ENCODE results near the gene ARPP21.

DNA sequence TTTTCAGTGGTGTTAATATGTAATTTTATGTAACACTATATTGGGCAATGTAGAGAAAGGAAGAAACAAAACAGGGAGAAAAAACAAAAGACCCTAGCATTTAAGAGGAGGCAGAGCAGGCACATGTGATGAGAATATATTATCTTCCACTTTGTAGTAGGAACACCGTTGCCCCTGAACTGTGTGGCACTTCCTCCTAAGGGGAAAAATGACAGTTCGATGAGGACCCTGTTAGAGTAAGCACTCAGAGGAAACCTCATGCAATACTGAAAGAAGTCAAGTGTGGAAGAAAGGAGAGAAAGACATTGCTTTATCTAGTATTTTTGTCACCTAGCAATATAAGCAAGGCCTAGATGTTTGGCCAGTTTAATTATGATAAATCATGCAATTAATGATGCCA, 32.2 kb downstream of the ARPP21 start:
- TF ChIP-seq, protein P1, sequence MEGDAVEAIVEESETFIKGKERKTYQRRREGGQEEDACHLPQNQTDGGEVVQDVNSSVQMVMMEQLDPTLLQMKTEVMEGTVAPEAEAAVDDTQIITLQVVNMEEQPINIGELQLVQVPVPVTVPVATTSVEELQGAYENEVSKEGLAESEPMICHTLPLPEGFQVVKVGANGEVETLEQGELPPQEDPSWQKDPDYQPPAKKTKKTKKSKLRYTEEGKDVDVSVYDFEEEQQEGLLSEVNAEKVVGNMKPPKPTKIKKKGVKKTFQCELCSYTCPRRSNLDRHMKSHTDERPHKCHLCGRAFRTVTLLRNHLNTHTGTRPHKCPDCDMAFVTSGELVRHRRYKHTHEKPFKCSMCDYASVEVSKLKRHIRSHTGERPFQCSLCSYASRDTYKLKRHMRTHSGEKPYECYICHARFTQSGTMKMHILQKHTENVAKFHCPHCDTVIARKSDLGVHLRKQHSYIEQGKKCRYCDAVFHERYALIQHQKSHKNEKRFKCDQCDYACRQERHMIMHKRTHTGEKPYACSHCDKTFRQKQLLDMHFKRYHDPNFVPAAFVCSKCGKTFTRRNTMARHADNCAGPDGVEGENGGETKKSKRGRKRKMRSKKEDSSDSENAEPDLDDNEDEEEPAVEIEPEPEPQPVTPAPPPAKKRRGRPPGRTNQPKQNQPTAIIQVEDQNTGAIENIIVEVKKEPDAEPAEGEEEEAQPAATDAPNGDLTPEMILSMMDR (IDR thresholded peaks at IDR 0.05): no peak
- no peak for TF ChIP-seq POLR2AphosphoS5 (IDR thresholded peaks at IDR 0.05; ENCODE audit: low read depth, low read length)
- TF ChIP-seq FOXM1 (IDR thresholded peaks at IDR 0.05; ENCODE audit: low read depth): no peak
- no peak for TF ChIP-seq CHD2 (IDR thresholded peaks at IDR 0.05; ENCODE audit: low read length, partially characterized antibody)
- TF ChIP-seq, protein P2, sequence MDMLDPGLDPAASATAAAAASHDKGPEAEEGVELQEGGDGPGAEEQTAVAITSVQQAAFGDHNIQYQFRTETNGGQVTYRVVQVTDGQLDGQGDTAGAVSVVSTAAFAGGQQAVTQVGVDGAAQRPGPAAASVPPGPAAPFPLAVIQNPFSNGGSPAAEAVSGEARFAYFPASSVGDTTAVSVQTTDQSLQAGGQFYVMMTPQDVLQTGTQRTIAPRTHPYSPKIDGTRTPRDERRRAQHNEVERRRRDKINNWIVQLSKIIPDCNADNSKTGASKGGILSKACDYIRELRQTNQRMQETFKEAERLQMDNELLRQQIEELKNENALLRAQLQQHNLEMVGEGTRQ (IDR thresholded peaks at IDR 0.05; ENCODE audit: borderline replicate concordance, low read depth, low read length): no peak
- no peak for TF ChIP-seq RAD21 (IDR thresholded peaks at IDR 0.05; ENCODE audit: low read length)
- TF ChIP-seq EZH2phosphoT487 (IDR thresholded peaks at IDR 0.05; ENCODE audit: borderline replicate concordance, low read depth): no peak
- no peak for TF ChIP-seq YY1 (IDR thresholded peaks at IDR 0.05; ENCODE audit: low read depth)
- TF ChIP-seq, protein P3, sequence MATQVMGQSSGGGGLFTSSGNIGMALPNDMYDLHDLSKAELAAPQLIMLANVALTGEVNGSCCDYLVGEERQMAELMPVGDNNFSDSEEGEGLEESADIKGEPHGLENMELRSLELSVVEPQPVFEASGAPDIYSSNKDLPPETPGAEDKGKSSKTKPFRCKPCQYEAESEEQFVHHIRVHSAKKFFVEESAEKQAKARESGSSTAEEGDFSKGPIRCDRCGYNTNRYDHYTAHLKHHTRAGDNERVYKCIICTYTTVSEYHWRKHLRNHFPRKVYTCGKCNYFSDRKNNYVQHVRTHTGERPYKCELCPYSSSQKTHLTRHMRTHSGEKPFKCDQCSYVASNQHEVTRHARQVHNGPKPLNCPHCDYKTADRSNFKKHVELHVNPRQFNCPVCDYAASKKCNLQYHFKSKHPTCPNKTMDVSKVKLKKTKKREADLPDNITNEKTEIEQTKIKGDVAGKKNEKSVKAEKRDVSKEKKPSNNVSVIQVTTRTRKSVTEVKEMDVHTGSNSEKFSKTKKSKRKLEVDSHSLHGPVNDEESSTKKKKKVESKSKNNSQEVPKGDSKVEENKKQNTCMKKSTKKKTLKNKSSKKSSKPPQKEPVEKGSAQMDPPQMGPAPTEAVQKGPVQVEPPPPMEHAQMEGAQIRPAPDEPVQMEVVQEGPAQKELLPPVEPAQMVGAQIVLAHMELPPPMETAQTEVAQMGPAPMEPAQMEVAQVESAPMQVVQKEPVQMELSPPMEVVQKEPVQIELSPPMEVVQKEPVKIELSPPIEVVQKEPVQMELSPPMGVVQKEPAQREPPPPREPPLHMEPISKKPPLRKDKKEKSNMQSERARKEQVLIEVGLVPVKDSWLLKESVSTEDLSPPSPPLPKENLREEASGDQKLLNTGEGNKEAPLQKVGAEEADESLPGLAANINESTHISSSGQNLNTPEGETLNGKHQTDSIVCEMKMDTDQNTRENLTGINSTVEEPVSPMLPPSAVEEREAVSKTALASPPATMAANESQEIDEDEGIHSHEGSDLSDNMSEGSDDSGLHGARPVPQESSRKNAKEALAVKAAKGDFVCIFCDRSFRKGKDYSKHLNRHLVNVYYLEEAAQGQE (IDR thresholded peaks at IDR 0.05; ENCODE audit: low read depth, low read length): no peak
- no peak for TF ChIP-seq RCOR1 (IDR thresholded peaks at IDR 0.05; ENCODE audit: low read length)
- TF ChIP-seq, protein P4, sequence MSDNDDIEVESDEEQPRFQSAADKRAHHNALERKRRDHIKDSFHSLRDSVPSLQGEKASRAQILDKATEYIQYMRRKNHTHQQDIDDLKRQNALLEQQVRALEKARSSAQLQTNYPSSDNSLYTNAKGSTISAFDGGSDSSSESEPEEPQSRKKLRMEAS (IDR thresholded peaks at IDR 0.05; ENCODE audit: low read depth): no peak
- TF ChIP-seq, protein P5, sequence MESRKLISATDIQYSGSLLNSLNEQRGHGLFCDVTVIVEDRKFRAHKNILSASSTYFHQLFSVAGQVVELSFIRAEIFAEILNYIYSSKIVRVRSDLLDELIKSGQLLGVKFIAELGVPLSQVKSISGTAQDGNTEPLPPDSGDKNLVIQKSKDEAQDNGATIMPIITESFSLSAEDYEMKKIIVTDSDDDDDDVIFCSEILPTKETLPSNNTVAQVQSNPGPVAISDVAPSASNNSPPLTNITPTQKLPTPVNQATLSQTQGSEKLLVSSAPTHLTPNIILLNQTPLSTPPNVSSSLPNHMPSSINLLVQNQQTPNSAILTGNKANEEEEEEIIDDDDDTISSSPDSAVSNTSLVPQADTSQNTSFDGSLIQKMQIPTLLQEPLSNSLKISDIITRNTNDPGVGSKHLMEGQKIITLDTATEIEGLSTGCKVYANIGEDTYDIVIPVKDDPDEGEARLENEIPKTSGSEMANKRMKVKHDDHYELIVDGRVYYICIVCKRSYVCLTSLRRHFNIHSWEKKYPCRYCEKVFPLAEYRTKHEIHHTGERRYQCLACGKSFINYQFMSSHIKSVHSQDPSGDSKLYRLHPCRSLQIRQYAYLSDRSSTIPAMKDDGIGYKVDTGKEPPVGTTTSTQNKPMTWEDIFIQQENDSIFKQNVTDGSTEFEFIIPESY (IDR thresholded peaks at IDR 0.05; ENCODE audit: borderline replicate concordance, low read depth): no peak

All from SK-N-SH (cell line).